GM18498 (cell line): ENCODE measurements around the gene FAM221A.
"Not testable (repeated sequence)": the region's sequence is repeated elsewhere in the genome, so short reads cannot be mapped to it uniquely, and the experiment has no call there.

Experiments
- ATAC-seq: cut with Tn5 transposase; IDR thresholded peaks from one replicate; pipeline ENCODE4 v1.9.1; 2021; ENCODE audit warnings: mild to moderate bottlenecking, moderate library complexity; ENCODE audit not compliant: unreplicated experiment

The FAM221A gene

DNA sequence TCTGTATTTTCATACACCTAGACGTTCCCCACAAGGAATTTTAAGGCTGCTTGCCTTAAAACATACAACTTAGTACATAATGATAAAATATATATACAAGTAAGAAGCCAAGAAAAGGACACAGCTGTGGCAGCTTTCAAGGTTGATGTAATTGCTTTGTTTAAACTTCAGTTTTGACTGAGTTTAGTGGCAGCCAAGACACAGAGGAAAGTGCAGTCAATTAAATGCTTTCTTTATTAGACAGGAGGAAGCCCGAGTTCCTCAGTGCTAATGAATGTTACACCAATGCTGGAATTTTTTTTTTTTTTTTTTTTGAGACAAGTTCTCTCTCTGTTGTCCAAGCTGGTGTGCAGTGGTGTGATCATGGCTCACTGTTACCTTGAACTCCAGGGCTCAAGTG, 18.8 kb downstream of the FAM221A start:
- no peak for ATAC-seq

DNA sequence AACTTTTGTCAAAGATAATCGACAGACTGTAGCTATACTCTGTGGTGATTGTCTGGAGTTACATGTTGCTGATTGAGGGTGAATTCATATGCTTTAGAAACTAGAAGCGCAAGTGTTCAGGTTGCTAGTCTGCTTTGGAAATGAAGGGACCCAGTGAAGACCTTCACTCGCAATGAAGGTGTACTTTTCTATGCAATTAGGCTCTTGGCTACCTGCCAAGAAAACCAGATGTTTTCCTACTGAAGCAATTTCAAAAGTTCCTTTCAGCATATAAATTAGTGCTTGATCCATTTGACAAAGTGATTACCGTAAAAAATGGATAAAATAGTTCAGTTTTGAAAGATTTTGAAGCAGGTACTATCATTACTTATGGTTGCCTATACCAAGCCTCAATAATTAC, 20.0 kb downstream of the FAM221A start:
- ATAC-seq, result no peak

GRCh38 chr7:23709081-23709750, 29.2 kb downstream of the FAM221A start:
- ATAC-seq, result no peak

GRCh38 chr7:23710000-23710399, 30.0 kb downstream of the FAM221A start, which contains the start of gene STK31:
Gene STK31, plus strand, starts transcription at chr7:23710219. Its CDS starts 67 bp downstream, at chr7:23710286.
- ATAC-seq, result no peak

- ATAC-seq, result no peak
These were observed 32.6 kb downstream of the FAM221A start for GRCh38 chr7:23712368-23713284.

DNA sequence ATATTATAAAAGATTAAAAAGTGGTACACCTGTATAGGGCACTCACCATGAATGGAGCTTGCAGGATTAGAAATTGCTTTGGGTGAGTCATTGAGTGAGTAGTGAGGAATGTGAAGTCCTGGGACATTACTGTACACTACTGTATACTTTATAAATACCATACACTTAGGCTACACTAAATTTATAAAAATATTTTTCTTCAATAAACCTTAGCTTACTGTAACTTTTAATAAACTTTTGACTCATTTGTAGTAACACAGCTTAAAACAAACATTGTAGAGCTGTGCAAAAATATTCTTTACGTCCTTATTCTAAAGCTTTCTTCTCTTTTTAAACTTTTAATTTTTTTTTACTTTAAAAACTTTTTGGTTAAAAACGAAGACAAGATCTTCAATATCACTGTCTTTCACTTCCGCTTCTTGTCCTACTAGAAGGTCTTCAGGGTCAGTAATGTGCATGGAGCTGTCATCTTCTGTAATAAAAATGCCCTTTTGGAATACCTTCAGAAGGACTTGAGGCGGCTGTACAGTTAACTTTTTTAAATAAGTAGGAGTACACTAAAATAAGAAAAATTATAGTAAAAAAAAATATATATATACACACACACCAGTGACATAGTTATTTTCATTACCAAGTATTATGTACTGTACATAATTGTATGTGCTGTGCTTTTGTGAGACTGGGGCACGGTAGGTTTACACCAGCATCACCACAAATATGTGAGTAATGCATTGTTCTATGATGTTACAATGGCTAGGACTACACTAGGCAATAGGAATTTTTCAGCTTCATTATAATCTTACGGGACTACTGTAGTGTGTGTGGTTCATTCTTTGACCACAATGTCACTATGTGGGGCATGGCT, 33.5 kb downstream of the FAM221A start:
- ATAC-seq, result no peak

GRCh38 chr7:23714150-23714464, 34.1 kb downstream of the FAM221A start:
- ATAC-seq, result no peak

DNA sequence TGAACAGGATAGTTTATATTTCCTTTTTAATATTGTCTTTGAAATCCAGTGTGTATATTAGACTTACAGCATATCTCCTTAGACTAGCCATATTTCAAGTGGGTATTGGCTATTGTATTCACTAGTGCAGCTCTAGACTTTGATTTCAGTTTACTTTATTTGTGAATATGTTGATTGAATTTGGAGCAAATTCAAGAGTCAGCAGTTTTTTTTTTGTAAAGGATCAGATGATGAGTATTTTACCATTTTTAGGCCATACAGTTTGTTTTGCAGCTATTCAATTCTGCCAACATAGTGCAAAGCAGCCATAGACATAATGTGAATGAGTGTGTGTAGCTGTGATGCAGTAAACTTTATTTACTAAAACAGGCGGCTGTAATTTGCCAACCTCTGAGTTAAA, 34.6 kb downstream of the FAM221A start:
- no peak for ATAC-seq

GRCh38 chr7:23715099-23715498, 35.1 kb downstream of the FAM221A start:
- ATAC-seq, result no peak

DNA sequence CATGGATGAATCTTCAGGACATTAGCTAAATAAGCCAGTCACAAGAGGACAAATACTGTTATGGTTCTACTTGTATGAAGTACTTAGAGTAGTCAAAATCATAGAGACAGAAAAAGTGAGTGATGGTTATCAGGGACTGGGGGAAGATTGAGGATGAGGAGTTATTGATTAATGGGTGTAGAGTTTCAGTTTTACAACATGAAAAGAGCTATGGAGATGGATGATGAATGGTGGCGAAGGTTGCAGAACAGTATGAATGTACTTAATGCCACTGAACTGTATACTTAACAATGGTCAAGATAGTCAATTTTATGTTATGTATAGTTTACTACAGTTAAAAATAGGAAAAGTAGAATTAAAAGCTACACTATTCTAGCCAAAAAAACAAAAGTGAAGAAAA, 37.8 kb downstream of the FAM221A start:
- no peak for ATAC-seq

DNA sequence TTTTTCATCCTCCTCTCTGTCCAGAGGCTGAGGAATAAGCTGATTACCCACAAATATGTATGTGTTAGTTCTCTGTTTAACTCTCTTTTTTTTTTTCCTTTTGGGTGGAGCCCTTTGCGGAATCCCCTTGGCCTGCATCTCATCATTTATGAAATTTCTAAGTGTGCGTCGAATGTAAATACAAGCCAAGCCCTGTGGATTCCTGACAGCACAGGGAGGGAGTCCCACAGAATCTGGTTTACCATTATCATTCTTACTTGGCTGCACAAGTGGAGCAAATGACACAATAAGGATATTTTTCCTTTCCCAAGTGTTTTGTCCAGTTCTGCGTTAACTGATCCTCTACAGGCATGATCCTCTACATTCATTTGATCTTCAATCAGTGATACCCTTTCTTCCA, 41.5 kb downstream of the FAM221A start:
- ATAC-seq, result no peak

- not testable (repeated sequence) for ATAC-seq
These were observed 42.7 kb downstream of the FAM221A start for GRCh38 chr7:23722587-23723216.

GRCh38 chr7:23724113-23724512, 44.1 kb downstream of the FAM221A start:
- not testable (repeated sequence) for ATAC-seq

DNA sequence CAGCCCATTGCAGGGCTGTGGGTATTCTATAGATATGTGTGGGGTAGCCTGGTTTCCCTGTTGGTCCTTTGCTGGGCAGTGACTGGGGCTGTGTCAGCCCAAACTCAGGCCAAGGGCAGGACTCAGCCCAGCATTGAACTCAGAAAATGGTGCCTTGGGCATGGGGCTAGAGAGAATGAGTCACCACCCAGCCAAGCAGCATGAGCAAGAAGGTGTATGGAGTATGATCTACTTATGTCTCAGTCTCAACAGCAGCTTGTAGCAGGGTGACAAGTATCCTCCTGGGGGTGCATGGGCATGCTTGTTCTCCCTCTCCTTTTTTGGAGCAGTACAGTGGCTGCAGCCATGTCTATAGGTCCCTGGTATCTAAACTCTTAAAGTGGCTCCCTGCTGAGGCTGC, 62.1 kb downstream of the FAM221A start:
- ATAC-seq, result no peak

DNA sequence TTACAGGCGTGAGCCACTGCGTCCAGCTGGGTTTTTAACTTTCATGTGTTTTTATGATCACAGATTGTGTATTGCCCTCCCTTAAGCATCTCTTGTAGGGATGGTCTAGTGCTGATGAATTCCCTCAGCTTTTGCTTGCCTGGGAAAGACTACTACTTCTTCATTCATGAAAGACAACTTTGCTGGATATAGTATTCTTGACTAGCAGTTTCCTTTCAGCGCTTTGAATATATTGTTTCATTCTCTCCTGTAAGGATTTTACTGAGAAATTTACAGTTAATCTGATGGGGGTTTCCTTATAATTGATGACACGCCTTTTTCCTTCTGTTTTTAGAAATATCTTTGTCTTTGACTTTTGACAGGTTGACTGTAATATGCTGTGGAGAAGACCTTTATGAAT, 63.2 kb downstream of the FAM221A start:
- no peak for ATAC-seq

GRCh38 chr7:23746629-23747028, 66.6 kb downstream of the FAM221A start:
- ATAC-seq, result no peak

GRCh38 chr7:23751852-23752251, 71.9 kb downstream of the FAM221A start:
- ATAC-seq, result no peak
